ENCODE results near the gene PHKG2.

DNA sequence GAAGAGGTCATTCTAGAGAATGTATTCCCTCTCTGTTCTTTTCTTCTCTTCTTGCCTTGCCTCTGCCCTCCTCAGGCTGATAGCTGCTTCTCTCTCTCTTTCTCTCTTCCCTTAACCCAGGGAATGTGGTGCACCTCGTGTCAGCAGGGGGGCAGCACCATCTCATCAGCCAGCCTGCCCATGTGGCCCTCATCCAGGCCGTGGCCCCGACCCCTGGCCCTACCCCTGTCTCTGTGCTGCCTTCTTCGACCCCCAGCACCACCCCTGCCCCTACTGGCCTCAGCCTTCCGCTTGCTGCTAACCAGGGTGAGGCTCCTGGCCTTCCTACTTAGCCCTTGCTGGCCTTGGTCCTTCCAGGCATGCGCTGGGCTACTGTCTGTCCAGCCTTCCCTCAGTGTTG lies 25.8 kb upstream of the PHKG2 start:
- TF ChIP-seq CTCF (IDR thresholded peaks at IDR 0.05; ENCODE audit: low read length) (0 out of 2 replicates have a peak, but pooled peaks have one; percentile 11), EZH2phosphoT487 (IDR thresholded peaks at IDR 0.05; ENCODE audit: low read length) (no peak)
